Melanocyte of skin (primary cell): ENCODE data around the gene CILP2. TPM values are rescaled to one million over a fixed set of nuclear protein-coding genes. Genes with fewer than 3 reads are reported as not detected.

Experiments
- total RNA-seq, 2 donors: library from RNA; depleted of rRNA; stranded (reverse); fragments of >200 nt; gene quantifications; 2 replicates each; pipeline ENCODE4 v1.2.3, GENCODE V29; 2012

CILP2 gene, protein sequence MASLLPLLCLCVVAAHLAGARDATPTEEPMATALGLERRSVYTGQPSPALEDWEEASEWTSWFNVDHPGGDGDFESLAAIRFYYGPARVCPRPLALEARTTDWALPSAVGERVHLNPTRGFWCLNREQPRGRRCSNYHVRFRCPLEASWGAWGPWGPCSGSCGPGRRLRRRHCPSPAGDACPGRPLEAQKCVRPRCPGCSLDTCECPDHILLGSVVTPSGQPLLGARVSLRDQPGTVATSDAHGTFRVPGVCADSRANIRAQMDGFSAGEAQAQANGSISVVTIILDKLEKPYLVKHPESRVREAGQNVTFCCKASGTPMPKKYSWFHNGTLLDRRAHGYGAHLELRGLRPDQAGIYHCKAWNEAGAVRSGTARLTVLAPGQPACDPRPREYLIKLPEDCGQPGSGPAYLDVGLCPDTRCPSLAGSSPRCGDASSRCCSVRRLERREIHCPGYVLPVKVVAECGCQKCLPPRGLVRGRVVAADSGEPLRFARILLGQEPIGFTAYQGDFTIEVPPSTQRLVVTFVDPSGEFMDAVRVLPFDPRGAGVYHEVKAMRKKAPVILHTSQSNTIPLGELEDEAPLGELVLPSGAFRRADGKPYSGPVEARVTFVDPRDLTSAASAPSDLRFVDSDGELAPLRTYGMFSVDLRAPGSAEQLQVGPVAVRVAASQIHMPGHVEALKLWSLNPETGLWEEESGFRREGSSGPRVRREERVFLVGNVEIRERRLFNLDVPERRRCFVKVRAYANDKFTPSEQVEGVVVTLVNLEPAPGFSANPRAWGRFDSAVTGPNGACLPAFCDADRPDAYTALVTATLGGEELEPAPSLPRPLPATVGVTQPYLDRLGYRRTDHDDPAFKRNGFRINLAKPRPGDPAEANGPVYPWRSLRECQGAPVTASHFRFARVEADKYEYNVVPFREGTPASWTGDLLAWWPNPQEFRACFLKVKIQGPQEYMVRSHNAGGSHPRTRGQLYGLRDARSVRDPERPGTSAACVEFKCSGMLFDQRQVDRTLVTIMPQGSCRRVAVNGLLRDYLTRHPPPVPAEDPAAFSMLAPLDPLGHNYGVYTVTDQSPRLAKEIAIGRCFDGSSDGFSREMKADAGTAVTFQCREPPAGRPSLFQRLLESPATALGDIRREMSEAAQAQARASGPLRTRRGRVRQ
- total RNA-seq = under 1 TPM in 1 of 2 donors, not detected in 1; 0.33 TPM

GRCh38 chr19:19538061-19538784 lies at the start of gene CILP2:
CILP2 (plus strand) TSS chr19:19538265; CDS start chr19:19538350, 85 bp downstream.

GRCh38 chr19:19514881-19515641 lies 23.0 kb upstream of the CILP2 start, which contains the start of gene TSSK6:
TSSK6 (minus strand) TSS chr19:19515548; CDS start chr19:19515427, 121 bp downstream.

GRCh38 chr19:19515642-19516519 lies 22.2 kb upstream of the CILP2 start, which contains the start of gene NDUFA13:
NDUFA13 (plus strand) TSS chr19:19516225; CDS start chr19:19516239, 14 bp downstream.

GRCh38 chr19:19528721-19529490 lies 9.2 kb upstream of the CILP2 start, which contains the start of gene YJEFN3:
YJEFN3 (plus strand) TSS chr19:19528911; CDS start chr19:19528933, 22 bp downstream.

Other genes starting within 250 kb of the CILP2 start
- gene SUGP1, start 217.8 kb upstream of the CILP2 start, total RNA-seq = 10 to 100 TPM; 17.6 to 30.3 TPM
- 10 to 100 TPM; 31.3 to 41.0 TPM for gene MAU2, start 217.4 kb upstream of the CILP2 start, total RNA-seq
- gene GATAD2A, start 132.6 kb upstream of the CILP2 start, total RNA-seq = 10 to 100 TPM; 80.2 to 89.9 TPM
- 1 to 10 TPM in 1 of 2 donors, under 1 TPM in 1; 0.67 to 1.0 TPM for gene TSSK6, start 22.7 kb upstream of the CILP2 start, total RNA-seq
- gene NDUFA13, start 22.0 kb upstream of the CILP2 start, total RNA-seq = 100 to 1,000 TPM; 147 to 161 TPM
- gene YJEFN3, start 9.4 kb upstream of the CILP2 start, total RNA-seq = under 1 TPM; 0.33 to 0.34 TPM
- gene PBX4, start 80.4 kb downstream of the CILP2 start, total RNA-seq = 1 to 10 TPM in 1 of 2 donors, under 1 TPM in 1; 0.34 to 2.0 TPM
- gene LPAR2, start 90.0 kb downstream of the CILP2 start, total RNA-seq = 1 to 10 TPM; 4.5 to 8.0 TPM
- gene GMIP, start 105.4 kb downstream of the CILP2 start, total RNA-seq = 1 to 10 TPM; 7.6 to 7.7 TPM
- 10 to 100 TPM; 70.9 to 79.8 TPM for gene ATP13A1, start 125.4 kb downstream of the CILP2 start, total RNA-seq
- 1 to 10 TPM; 5.2 to 8.7 TPM for gene ZNF101, start 130.6 kb downstream of the CILP2 start, total RNA-seq
- gene ZNF14, start 194.8 kb downstream of the CILP2 start, total RNA-seq = 1 to 10 TPM; 2.8 to 3.3 TPM